ENCODE results near the gene MISP.

MISP gene

DNA sequence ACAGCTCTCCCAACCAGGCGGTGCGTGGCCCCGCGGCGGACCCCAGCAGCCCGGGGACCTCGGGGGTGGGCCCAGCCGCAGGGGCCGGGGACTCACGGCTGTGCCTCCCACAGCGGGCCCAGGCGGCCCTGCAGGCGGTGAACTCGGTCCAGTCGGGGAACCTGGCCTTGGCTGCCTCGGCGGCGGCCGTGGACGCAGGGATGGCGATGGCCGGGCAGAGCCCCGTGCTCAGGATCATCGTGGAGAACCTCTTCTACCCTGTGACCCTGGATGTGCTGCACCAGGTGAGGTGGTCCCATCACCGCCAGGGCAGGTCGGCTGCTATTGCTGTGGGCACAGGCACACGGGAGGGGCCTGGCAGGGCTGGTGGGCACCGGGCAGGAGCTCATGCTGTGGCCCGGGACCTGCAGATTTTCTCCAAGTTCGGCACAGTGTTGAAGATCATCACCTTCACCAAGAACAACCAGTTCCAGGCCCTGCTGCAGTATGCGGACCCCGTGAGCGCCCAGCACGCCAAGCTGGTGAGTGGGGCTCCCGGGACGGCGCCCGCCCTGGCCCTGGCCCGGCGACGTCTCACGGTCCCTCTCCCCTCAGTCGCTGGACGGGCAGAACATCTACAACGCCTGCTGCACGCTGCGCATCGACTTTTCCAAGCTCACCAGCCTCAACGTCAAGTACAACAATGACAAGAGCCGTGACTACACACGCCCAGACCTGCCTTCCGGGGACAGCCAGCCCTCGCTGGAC is 53.7 kb downstream of the MISP start:
- Mint-ChIP-seq H3K9me3 (no peaks in the 10 kb centered on the region), H3K27ac (no peak overlapping the region), H3K4me3 (no peak overlapping the region), H3K4me1 (peaks cover 27 to 53% of the 10 kb centered on the region in 2 donors), H3K36me3 (peaks cover 57 to 60% of the 10 kb centered on the region in 2 donors), H3K27me3 (no peaks in the 10 kb centered on the region)
- DNase-seq (no peak), ATAC-seq (replicated peaks) (no peak)

DNA sequence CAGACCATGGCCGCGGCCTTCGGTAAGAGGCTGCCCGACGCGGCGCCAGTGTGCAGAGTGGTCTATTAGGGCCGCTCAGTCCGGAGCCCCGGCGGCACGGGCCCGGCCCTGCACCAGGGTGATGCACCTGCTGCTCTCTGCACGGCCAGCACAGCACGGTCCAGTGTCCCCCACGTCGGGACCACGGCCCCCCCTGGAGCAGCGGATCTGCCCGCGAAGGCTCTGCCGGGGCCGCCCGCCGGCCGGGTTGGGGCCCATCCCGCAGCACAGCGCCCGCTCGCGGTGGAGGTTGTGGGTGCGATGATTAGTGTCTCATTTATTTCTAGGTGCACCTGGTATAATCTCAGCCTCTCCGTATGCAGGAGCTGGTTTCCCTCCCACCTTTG is 54.2 kb downstream of the MISP start:
- peaks cover 57 to 60% of the 10 kb centered on the region in 2 donors for H3K36me3 Mint-ChIP-seq
- H3K4me1 Mint-ChIP-seq: peaks cover 23 to 47% of the 10 kb centered on the region in 2 donors
- H3K27me3 Mint-ChIP-seq: no peaks in the 10 kb centered on the region
- H3K9me3 Mint-ChIP-seq: no peaks in the 10 kb centered on the region
- no peak for ATAC-seq (replicated peaks)
- H3K27ac Mint-ChIP-seq: no peak overlapping the region
- H3K4me3 Mint-ChIP-seq: no peak overlapping the region
- DNase-seq: no peak

DNA sequence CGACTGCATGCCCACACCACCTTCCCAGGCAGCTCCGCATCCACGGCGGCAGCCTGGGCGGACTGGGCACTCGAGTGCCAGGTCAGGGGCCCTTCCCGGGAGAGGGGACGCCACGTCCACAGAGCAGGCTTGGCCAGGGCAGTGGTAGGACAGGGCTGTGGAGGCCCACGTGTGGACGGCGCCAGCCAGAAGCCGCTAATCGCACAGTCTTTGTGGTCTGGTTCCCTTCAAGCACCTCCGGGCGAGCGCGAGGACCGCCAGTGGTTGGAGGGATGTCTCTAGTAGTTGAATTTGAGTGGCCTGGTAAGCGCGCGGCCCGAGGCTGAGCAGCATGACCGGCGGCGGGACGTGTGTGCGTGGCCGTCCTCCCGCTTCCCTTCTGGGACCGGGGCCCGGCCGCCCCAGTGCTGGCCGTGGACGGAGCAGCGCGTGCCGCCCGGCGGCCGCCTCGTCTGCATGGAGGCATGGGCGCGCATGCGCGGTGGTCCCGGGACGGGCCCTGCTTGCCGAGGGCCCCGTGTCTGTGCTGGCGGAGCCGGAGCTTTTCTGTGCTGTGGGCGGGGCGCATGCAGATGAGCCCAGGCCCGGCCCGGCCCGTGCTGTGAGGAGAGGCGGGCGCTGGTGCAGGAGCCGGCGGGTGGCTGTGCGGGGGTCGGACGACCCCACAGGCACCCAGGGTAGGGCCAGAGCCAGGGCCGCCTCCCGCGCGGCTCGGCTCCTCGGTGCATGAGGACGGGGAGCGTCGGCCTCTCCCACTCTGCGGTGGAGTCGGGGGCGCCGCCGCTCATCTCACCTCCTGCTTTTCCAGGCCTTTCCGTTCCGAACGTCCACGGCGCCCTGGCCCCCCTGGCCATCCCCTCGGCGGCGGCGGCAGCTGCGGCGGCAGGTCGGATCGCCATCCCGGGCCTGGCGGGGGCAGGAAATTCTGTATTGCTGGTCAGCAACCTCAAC is 55.0 kb downstream of the MISP start:
- Mint-ChIP-seq H3K36me3 (peaks cover 58 to 60% of the 10 kb centered on the region in 2 donors), H3K27ac (no peak overlapping the region), H3K9me3 (no peaks in the 10 kb centered on the region), H3K27me3 (no peaks in the 10 kb centered on the region), H3K4me1 (peaks cover 18 to 40% of the 10 kb centered on the region in 2 donors), H3K4me3 (no peak overlapping the region)
- DNase-seq (no peak), ATAC-seq (replicated peaks) (no peak)

DNA sequence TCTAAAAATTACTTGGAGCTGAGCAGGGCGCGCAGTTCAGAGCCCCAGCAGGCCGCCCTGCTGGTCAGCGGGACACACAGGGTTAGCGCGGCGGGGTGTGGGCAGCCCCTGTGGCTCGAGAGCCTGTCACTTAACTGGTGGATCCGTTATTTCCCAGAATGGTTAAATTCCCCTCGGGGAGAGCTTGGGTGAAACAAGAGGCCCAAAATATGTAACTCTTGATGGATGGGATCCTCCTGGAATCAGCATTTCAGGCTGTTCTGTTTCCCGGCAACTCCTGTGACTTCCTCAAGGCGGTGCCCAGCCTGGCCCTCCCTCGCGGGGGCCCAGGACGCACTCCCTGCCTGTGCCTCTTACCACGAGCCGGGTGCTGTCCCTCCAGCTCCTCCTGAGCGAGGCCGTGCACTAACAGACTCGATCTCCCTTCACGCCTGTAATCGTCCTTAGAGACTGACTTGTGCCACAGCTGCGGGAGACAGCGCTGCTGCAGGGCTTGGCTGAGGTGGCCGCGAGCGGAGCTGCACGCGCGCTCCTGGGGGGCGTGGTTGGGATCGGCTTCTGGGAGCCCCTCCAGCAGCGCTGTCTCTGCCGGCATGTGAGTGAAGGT is 56.0 kb downstream of the MISP start:
- Mint-ChIP-seq H3K27ac (peak overlapping the region; percentile 77), H3K4me3 (no peak overlapping the region)
- no peak for ATAC-seq (replicated peaks)

DNA sequence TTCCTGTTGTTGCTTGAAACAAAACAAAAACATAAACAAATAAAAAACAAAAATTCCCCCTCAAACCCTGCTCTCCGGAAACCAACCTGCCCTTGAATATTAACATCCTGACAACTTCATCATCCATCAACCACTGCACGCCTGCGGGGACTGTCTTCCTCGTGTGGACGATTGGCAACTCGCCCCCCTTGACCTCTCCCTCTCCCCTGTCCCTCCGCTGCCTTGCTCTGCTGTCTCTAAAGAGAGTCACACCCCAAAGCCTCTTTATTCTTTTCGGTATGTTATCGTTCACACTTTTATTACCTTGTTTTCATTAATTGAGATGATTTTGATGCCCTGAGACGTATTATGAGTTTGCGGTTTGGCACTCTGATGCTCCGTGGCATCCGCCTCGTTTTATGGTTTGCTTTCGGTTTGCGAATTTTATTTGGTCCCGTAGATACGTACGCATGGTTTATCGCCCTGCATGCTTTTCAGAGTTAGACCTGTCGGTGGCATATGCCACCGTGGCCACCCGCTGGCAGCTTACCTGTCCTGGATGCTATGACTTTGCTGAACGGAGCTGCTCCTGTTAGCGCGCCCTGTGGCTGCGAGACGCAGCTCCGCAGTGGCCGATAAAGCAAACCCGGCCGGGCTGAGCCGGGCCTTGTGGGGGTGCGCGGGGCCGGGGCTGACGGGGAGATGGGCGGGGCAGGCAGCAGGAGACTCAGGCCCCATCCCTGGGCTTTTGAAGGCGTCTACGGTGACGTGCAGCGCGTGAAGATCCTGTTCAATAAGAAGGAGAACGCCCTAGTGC is 56.9 kb downstream of the MISP start:
- peak overlapping the region in 1 of 2 donors; percentile 29 for H3K4me3 Mint-ChIP-seq

More for the DNA sequence above, 56.0 kb downstream of the MISP start:
- H3K36me3 Mint-ChIP-seq: peaks cover 56 to 61% of the 10 kb centered on the region in 2 donors
- no peaks in the 10 kb centered on the region for H3K9me3 Mint-ChIP-seq
- H3K4me1 Mint-ChIP-seq: peaks cover 14 to 31% of the 10 kb centered on the region in 2 donors
- no peaks in the 10 kb centered on the region for H3K27me3 Mint-ChIP-seq
- DNase-seq: no peak

DNA sequence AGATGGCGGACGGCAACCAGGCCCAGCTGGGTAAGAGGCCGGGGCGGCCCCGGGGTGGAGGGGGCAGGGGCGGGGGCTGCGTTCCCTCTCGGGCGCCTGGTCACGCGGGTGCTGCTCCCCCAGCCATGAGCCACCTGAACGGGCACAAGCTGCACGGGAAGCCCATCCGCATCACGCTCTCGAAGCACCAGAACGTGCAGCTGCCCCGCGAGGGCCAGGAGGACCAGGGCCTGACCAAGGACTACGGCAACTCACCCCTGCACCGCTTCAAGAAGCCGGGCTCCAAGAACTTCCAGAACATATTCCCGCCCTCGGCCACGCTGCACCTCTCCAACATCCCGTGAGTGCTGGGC is 57.5 kb downstream of the MISP start:
- no peak overlapping the region for H3K4me3 Mint-ChIP-seq
- peaks cover 46 to 54% of the 10 kb centered on the region in 2 donors for H3K36me3 Mint-ChIP-seq
- no peaks in the 10 kb centered on the region for H3K27me3 Mint-ChIP-seq
- no peak for DNase-seq
- no peaks in the 10 kb centered on the region for H3K9me3 Mint-ChIP-seq
- peaks cover 7 to 17% of the 10 kb centered on the region in 2 donors for H3K4me1 Mint-ChIP-seq
- no peak overlapping the region for H3K27ac Mint-ChIP-seq
- no peak for ATAC-seq (replicated peaks)

More for the DNA sequence above, 56.9 kb downstream of the MISP start:
- H3K9me3 Mint-ChIP-seq: no peaks in the 10 kb centered on the region
- peaks cover 10 to 22% of the 10 kb centered on the region in 2 donors for H3K4me1 Mint-ChIP-seq
- DNase-seq (no peak), ATAC-seq (replicated peaks) (no peak)
- peaks cover 50 to 57% of the 10 kb centered on the region in 2 donors for H3K36me3 Mint-ChIP-seq
- peak overlapping the region; percentile 77 for H3K27ac Mint-ChIP-seq
- no peaks in the 10 kb centered on the region for H3K27me3 Mint-ChIP-seq

DNA sequence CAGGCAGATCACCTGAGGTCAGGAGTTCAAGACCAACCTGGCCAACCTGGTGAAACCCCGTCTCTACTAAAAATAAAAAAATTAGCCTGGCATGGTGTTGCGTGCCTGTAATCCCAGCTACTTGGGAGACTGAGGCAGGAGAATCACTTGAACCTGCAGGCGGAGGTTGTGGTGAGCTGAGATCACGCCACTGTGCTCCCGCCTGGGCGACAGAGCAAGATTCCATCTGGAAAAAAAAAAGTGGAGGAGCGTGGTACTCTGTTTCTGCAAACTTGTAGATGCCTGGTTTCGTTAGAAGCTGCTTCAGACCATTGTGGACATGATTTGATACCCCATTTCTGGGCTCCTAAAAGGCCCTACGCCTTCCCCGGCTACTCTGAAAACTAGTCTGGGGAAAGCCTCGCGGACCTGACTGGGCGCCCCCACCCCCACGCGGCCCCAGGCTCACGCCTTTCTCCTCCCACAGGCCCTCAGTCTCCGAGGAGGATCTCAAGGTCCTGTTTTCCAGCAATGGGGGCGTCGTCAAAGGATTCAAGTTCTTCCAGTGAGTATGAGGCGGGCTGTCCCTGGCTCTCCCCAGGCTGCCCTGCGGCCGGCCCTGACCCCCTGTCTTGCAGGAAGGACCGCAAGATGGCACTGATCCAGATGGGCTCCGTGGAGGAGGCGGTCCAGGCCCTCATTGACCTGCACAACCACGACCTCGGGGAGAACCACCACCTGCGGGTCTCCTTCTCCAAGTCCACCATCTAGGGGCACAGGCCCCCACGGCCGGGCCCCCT is 59.4 kb downstream of the MISP start:
- ATAC-seq (replicated peaks) (no peak), DNase-seq (no peak)
- Mint-ChIP-seq H3K36me3 (peaks cover 52 to 60% of the 10 kb centered on the region in 2 donors), H3K9me3 (peaks cover 0 to 2% of the 10 kb centered on the region in 2 donors), H3K4me3 (no peak overlapping the region), H3K27ac (peak overlapping the region; percentile 65), H3K4me1 (peaks cover 11 to 12% of the 10 kb centered on the region in 2 donors), H3K27me3 (no peaks in the 10 kb centered on the region)

DNA sequence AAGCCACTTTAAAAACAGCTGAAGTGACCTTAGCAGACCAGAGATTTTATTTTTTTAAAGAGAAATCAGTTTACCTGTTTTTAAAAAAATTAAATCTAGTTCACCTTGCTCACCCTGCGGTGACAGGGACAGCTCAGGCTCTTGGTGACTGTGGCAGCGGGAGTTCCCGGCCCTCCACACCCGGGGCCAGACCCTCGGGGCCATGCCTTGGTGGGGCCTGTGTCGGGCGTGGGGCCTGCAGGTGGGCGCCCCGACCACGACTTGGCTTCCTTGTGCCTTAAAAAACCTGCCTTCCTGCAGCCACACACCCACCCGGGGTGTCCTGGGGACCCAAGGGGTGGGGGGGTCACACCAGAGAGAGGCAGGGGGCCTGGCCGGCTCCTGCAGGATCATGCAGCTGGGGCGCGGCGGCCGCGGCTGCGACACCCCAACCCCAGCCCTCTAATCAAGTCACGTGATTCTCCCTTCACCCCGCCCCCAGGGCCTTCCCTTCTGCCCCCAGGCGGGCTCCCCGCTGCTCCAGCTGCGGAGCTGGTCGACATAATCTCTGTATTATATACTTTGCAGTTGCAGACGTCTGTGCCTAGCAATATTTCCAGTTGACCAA is 60.1 kb downstream of the MISP start:
- no peaks in the 10 kb centered on the region for H3K27me3 Mint-ChIP-seq
- no peak overlapping the region for H3K27ac Mint-ChIP-seq
- peaks cover 4% of the 10 kb centered on the region in 2 donors for H3K9me3 Mint-ChIP-seq
- peaks cover 12 to 13% of the 10 kb centered on the region in 2 donors for H3K4me1 Mint-ChIP-seq
- H3K36me3 Mint-ChIP-seq: peaks cover 53 to 61% of the 10 kb centered on the region in 2 donors
- H3K4me3 Mint-ChIP-seq: no peak overlapping the region
- DNase-seq (no peak), ATAC-seq (replicated peaks) (no peak)

DNA sequence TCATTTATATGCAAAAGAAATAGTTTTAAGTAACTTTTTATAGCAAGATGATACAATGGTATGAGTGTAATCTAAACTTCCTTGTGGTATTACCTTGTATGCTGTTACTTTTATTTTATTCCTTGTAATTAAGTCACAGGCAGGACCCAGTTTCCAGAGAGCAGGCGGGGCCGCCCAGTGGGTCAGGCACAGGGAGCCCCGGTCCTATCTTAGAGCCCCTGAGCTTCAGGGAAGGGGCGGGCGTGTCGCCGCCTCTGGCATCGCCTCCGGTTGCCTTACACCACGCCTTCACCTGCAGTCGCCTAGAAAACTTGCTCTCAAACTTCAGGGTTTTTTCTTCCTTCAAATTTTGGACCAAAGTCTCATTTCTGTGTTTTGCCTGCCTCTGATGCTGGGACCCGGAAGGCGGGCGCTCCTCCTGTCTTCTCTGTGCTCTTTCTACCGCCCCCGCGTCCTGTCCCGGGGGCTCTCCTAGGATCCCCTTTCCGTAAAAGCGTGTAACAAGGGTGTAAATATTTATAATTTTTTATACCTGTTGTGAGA is 60.7 kb downstream of the MISP start:
- H3K4me3 Mint-ChIP-seq: no peak overlapping the region
- H3K27ac Mint-ChIP-seq: peak overlapping the region; percentile 37
- H3K36me3 Mint-ChIP-seq: peaks cover 57 to 66% of the 10 kb centered on the region in 2 donors

DNA sequence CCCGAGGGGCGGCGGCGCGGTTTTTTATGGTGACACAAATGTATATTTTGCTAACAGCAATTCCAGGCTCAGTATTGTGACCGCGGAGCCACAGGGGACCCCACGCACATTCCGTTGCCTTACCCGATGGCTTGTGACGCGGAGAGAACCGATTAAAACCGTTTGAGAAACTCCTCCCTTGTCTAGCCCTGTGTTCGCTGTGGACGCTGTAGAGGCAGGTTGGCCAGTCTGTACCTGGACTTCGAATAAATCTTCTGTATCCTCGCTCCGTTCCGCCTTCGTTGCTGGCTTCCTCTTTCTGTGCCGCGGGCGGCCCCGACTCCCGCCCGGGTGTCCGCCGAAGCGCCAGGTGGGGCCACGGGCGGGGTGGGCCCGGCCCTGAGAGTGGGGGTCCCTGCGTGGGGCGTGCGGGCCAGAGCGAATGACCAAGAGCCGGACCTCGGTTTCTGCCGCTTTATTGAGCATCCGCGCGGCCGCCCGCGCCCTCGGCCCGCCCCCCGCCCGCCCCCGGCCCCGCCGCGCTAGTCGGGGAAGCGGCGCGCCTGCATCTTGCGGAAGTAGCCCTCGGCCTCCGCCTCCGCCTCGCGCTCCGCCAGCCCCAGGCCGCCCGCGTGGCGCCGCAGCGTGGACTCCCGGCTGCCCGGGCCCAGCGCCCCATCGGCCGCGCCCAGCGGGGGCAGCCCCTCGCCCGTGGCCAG is 61.3 kb downstream of the MISP start:
- ATAC-seq (replicated peaks) (no peak), DNase-seq (no peak)
- Mint-ChIP-seq H3K9me3 (peaks cover 10 to 14% of the 10 kb centered on the region in 2 donors), H3K4me1 (peaks cover 9 to 15% of the 10 kb centered on the region in 2 donors), H3K4me3 (no peak overlapping the region), H3K27me3 (no peaks in the 10 kb centered on the region), H3K36me3 (peaks cover 54 to 66% of the 10 kb centered on the region in 2 donors), H3K27ac (no peak overlapping the region)

More for the DNA sequence above, 60.7 kb downstream of the MISP start:
- peaks cover 12 to 15% of the 10 kb centered on the region in 2 donors for H3K4me1 Mint-ChIP-seq
- DNase-seq (no peak), ATAC-seq (replicated peaks) (no peak)
- peaks cover 7 to 10% of the 10 kb centered on the region in 2 donors for H3K9me3 Mint-ChIP-seq
- H3K27me3 Mint-ChIP-seq: no peaks in the 10 kb centered on the region

DNA sequence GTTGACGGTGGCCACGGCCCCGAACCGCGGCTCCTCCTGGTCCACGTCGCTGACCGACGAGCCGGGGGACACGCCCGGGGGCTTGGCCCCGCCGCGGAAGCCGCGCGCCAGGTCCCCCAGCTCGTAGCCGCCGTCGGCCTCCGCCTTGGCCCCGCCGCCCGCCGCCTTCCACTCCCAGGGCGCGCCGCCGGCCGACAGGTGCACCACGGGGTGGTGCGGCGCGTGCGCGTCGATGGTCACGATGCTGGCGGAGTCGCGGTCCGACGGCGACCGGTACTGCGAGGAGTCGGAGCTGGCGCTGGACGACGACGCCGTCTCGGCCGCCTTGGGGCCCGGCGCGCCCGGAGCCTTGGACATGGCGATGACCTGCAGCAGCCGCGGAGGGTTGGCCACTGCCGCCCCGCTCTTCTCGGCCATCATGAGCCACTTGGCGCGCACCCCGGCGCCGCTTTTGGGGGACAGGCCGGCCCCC is 61.9 kb downstream of the MISP start:
- no peak for ATAC-seq (replicated peaks)
- no peaks in the 10 kb centered on the region for H3K27me3 Mint-ChIP-seq
- peaks cover 3 to 11% of the 10 kb centered on the region in 2 donors for H3K4me1 Mint-ChIP-seq
- H3K36me3 Mint-ChIP-seq: peaks cover 48 to 60% of the 10 kb centered on the region in 2 donors
- H3K9me3 Mint-ChIP-seq: peaks cover 10 to 14% of the 10 kb centered on the region in 2 donors
- no peak for DNase-seq
- H3K27ac Mint-ChIP-seq: no peak overlapping the region
- no peak overlapping the region for H3K4me3 Mint-ChIP-seq
